KG1 (cell line): ENCODE measurements around the gene PHETA1.
A peak's percentile ranks its signal among the peaks of the same experiment; 100 is the strongest.
"Not testable (repeated sequence)": the region's sequence is repeated elsewhere in the genome, so short reads cannot be mapped to it uniquely, and the experiment has no call there.

Source experiments
- DNase-seq: peaks from one replicate; lab custom pipeline; 2025; lab: John Stamatoyannopoulos, UW

Gene PHETA1

GRCh38 chr12:111349101-111349747 is 19.7 kb downstream of the PHETA1 start:
- no peak for DNase-seq

DNA sequence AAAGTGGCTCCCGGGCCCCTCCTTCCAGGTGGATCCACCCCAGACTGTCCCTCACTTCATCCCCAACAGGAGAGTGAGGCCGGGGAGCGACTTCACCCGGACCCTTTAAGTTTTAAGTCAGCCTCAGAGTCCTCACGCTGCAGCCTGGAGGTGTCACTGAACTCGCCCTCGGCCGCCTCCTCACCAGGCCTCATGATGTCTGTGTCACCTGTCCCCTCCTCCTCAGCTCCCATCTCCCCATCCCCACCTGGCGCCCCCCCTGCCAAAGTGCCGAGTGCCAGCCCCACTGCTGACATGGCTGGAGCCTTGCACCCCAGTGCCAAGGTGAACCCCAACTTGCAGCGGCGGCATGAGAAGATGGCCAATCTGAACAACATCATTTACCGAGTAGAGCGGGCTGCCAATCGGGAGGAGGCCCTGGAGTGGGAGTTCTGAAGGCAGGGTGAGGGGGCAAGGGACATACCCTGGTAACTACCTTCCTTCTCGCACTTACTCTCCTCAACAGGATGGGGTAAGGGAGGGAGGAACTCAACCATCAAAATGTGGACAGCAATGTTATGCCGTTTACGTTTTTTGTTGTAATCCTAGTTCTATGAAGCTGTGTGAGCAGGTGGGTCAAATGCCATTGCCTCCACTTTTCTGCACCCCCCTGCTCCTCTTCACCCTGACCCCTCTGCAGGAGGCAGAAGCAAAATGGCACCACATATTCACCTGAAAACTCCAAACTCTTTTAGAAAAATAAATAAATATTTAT is 20.8 kb downstream of the PHETA1 start:
- no peak for DNase-seq

DNA sequence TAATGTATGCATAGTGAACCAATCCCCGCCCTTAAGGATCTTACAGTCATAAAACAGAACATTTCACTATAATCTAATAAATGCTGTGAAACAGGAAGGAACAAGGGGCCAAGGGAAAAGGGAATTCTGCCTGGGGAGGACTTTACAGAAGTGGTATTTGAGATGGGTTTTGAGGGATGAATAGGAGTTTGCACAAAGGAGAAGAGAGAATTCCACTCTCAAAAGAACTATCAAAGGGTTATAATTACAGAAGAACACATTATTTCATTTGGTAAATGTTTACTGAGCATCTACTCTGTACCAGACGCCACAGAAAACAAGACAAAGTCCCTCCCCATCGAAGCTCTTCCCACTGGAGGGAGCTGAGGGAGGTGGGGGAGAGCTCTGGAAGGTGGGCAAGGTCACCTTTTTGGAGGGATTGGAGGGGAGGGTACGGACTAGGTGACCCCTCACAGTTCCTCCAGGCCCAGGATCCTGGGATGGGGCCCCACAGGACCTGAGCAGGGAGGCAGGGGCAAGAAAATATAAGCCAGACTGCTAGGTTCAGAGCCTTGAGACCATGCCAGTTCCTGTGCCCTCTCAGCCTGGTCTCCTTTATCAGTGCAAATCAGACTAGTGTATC is 24.5 kb downstream of the PHETA1 start:
- no peak for DNase-seq

DNA sequence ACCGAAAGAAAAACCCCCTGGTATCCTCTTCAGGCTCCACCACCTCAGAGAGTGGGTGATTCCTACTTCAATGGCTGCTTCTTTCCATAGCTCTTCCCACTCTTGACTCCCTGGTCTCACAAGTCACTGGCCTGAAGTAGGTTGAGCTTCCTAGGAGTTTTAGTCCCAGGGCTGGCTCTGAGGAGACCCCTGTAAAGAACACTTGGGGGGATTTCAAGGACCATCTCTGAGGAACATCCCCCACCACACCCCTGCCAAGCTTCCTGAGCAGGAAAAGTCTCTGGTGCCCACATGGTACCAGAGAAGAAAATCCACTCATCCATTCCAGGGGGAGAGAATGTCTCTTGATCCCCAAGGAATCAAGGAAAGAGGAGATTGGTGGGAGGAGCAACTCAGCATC is 25.7 kb downstream of the PHETA1 start:
- DNase-seq = no peak

GRCh38 chr12:111342376-111342775 is 26.5 kb downstream of the PHETA1 start:
- no peak for DNase-seq

GRCh38 chr12:111341426-111342065 is 27.3 kb downstream of the PHETA1 start:
- no peak for DNase-seq

DNA sequence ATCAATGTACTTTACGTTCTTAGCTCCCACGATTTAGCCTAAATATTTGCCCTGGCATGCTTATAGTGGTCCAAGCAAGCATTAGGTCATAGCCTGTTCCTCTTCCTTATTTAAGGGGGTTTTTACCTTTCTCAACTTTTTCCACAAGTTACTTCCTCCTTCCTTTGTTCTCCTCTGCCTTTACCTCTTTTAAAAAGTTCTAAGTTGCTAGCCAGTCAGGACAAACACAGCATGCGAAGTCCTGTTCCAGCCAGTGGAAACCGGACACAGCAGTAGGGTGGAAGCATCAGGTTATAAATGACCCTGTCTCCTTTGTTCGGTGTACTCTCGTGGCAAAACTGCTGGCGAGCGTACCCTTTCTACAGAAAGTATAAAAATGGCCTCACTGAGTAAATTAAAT is 28.2 kb downstream of the PHETA1 start:
- DNase-seq = not testable (repeated sequence)

GRCh38 chr12:111340231-111340630 is 28.7 kb downstream of the PHETA1 start:
- no peak for DNase-seq

DNA sequence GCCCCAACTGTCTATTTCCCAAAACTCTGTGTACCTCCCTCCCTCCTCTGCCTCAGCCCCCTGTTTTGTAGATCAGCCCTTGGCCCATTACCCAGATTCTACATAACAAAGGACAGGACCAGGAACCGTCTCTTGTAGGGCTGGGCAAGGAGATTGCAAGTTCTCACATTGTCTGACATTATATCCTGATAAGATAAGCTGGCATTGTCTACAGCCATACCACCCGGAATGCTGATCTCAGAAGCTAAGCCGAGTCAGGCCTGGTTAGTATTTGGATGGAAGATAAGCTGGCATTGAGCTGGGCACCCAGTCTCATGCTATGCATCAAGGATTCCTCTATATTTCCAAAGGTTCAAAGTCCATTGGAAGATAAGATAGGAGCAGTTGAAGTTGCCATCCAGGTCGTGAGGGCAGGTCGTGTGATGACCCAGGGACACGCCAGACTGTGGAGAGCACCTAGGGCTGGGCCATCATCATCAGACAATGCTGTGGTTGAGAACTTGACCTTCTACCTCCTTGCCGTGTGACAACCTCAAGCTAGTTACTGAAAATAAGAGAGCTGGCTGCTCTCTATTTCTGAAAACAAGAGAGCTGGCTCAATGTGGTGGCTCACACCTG is 29.5 kb downstream of the PHETA1 start:
- no peak for DNase-seq

GRCh38 chr12:111338096-111338495 is 30.8 kb downstream of the PHETA1 start:
- DNase-seq = no peak

DNA sequence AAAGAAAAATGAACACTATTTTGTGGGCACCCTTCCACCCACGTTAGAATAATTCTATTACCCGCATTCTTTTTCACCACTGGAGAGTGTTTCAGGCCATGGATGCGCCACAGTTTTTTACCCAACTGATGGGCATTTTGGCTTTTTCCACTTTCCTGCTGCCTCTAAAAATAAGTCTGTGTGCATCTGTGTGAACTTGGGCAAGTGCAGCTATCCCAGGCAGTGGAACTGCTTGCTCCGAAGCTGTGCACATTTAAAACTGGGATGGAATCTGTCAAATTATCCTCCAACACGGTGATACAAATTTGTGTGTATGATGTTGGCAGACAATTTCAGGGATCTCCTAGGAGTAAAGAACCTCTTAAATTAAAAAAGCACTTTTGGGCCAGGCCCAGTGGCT is 31.5 kb downstream of the PHETA1 start:
- DNase-seq = no peak

DNA sequence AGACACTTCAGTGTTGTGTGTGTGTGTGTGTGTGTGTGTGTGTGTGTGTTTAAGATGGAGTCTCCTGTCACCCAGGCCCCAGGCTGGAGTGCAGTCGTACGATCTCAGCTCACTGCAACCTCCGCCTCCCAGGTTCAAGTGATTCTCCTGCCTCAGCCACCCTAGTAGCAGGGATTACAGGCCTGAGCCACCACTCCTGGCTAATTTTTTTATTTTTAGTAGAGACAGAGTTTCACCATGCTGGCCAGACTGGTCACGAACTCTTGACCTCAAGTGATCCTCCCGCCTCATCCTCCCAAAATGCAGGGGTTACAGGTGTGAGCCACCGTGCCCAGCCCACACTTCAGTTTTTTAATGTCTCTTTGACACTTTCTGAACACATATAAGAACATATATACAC is 32.5 kb downstream of the PHETA1 start:
- DNase-seq = not testable (repeated sequence)

GRCh38 chr12:111335811-111336210 is 33.1 kb downstream of the PHETA1 start:
- no peak for DNase-seq

DNA sequence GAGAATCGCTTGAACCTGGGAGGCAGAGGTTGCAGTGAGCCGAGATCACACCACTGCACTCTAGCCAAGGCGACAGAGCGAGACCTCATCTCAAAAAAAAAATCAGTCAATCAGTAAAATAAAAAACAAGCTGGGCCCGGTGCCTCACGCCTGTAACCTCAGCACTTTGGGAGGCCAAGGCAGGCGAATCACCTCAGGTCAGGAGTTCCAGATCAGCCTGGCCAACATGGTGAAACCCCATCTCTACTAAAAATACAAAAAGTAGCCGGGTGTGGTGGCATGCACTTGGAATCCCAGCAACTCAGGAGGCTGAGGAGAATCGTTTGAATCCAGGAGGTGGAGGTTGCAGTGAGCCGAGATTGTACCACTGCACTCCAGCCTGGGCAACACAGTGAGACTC is 33.6 kb downstream of the PHETA1 start:
- not testable (repeated sequence) for DNase-seq

DNA sequence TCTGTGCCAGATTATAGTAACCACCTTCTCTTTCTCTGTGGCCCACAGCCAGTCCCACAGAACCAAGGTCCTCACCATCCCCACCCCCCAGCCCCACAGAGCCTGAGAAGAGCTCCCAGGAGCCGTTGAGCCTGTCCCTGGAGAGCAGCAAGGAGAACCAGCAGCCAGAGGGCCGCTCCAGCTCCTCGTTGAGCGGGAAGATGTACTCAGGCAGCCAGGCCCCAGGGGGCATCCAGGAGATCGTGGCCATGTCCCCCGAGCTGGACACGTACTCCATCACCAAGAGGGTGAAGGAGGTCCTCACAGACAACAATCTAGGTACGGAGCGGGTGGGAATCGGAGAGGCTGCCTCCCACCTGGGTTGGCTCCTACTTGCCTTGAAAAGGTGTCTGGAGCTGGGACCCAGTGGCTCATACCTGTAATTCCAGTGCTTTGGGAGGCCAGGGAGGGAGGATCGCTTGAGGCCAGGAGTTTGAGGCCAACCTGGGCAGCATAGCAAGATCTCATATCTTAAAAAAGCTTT is 34.4 kb downstream of the PHETA1 start:
- no peak for DNase-seq

GRCh38 chr12:111330800-111331752 is 37.8 kb downstream of the PHETA1 start:
- DNase-seq = peak; percentile 16

DNA sequence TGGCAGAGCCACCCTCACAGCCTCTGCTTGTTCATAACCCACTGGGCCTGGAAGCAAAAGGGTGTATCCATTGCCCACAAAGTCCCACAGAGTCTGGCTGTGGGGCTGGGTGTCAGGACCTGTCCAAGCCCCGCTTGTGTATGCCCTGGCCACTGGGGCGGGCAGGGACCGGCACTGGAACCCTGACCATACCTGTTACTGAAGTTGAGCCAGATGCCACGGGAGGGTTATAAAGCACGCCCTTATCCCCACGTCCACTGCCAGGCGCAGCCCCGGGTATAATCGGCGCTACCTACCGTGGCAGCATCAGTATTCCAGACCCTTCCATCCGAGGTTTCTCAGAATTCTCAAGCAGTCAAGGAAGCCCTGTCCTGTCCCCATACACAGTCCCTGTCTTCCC is 40.8 kb downstream of the PHETA1 start:
- DNase-seq = no peak

DNA sequence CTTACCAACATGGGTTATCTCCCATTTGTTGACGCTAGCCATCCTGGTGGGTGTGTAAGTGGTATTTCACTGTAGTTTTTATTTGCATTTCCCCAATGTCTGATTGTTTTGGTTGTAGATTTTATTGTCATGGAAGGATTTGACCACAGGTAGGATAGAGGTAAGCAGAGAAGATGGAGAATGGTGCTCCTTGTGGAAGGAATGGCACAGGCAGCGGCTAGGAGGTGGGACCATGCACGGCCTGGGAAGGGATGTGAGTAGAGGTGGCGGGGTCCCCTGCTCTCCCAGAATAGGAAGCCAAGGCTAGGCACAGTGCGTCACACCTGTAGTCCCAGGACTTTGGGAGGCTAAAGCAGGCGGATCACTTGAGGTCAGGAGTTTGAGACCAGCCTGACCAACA is 41.4 kb downstream of the PHETA1 start:
- no peak for DNase-seq

DNA sequence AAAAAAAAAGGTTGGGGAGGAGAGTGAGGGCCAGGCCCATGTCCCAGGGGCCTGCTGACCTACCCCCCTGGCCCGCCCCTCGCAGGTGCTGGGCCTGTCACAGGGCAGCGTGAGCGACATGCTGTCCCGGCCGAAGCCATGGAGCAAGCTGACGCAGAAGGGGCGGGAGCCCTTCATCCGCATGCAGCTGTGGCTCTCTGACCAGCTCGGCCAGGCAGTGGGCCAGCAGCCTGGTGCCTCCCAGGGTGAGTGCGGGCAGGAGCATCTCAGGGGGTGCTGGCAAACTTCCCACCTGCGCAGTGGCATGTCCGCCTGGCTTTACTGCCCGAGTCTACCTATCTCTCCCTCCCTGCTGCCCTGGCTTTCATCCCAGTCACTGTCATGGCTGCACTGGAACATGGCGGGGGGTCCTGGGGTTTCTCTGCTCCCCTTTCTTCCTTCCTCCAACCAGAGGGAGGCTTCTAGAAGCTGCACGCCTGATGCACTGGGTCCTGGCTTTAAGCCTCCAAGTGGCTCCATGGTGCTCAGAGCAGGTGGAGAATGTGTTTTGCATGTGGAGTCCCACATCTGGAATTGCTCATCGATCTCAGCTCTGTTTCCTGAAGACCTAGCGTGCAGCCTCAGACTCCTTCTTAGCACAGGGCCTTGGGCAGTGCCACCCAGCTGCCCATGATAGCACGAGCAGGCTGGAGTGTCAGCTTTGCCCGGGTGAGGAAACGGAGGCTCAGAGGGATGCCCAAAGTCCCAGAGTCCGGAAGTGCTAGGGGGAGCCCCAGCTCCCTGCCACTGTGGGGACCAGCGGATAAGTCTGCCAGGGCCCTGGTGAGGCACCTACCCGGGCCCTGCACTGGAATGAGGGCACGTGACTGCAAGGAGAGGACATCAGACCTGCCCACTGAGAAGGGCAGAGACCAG is 46.3 kb downstream of the PHETA1 start:
- DNase-seq = no peak

- no peak for DNase-seq
Observed at GRCh38 chr12:111321317-111321716, 47.6 kb downstream of the PHETA1 start.
